ENCODE data around the gene PRDM4.

PRDM4 gene

DNA sequence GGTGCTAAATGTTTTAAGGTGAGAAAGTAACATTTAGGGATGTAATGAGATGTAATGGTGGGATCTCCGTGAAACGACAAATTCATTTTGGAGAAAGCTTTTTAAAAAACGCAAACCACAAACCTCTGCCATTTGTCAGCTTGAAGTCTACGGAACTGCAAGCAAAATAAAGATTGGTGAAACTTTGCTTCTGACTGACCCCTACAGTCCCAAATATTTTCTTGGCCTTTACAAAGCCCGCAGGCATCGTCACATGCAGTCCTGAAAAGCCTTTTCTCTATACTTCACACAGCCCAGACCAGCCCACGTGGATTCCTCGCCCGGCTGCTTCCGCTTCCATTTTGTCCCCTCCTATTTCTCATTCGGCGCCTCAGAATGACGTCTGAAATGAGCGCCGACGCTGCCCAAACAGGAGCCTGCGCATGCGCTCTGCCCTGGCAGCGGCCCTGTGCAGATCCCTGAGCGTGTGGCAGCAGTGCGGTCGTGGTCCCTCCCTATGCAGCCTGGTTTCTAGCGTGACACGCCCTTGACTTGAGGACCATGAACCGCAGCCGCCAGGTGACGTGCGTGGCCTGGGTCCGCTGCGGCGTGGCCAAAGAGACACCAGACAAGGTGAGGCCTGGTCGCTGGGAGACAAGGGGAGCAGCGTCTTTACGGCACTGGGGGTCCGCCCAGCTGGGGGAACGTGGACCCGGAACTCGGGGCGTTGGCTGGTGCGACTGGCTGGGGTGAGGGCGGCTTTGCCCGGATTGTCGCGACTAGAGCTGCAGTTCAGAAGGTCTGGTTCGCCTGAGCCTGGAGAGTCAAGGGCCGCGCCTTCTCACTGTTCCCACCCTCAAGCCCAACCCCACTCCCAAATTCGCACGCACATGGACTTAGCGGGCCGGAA lies 75.3 kb downstream of the PRDM4 start, which contains the start of gene PWP1:
Gene PWP1, plus strand, starts transcription at position 440 of the 889 bp plus-strand sequence. Its CDS starts 101 bp downstream, at position 541.
- DNase-seq = peak; percentile 95

DNA sequence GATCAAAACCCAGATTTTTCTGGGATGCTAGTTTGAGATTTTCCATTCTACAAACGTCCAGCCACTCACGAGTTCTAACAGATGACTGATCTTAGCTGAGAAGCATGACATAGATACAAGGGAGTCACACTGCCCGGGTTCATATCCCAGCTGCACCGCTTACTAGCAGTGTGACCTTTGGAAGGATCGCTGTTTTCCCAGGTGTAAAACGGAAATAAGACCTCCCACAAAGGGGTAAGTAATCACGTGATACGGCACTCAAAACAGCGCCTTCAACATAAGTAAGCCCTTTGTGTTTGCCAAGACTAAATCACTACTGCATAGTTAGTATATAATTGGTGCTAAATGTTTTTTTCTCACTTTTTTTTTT lies 76.0 kb downstream of the PRDM4 start:
- DNase-seq = no peak

DNA sequence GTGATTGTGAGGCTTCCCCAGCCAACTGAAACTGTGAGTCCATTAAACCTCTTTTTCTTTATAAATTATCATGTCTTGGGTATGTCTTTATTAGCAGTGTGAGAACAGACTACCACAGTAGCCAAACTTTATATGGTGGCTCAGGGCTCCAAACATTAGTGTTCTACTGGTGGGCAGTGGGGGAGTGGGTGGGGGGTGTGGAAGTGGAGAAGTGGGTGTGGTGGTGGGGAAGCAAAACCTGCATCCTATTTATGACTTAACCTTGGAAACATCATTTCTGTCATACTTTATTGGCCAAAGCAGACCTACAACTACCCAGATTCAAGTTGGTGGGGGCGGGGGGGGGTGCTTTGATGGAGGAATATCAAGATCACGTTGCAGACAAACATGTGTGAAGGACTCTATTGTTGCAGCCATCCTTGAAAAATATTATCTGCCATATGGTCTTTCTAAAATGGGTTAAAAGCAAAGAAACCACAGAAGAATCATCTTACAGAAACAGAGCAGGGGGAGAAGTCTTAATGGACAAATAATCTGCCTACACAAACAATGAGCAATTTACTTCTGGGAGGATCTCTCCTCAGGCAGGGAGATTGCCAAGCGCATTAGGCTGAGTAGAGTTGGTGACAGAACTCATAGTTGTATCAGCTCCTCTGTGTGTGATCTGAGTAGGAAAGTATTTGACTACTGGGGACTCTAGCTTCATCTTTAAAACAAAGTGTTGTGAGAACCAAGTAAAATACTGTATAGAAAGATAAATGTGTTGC lies 76.7 kb downstream of the PRDM4 start:
- no peak for DNase-seq
